NCI-H2107 (cell line): ENCODE results near the gene ZNF638.

Experiments
- DNase-seq: peaks from one replicate; lab custom pipeline; 2025; lab: John Stamatoyannopoulos, UW

ZNF638 gene

DNA sequence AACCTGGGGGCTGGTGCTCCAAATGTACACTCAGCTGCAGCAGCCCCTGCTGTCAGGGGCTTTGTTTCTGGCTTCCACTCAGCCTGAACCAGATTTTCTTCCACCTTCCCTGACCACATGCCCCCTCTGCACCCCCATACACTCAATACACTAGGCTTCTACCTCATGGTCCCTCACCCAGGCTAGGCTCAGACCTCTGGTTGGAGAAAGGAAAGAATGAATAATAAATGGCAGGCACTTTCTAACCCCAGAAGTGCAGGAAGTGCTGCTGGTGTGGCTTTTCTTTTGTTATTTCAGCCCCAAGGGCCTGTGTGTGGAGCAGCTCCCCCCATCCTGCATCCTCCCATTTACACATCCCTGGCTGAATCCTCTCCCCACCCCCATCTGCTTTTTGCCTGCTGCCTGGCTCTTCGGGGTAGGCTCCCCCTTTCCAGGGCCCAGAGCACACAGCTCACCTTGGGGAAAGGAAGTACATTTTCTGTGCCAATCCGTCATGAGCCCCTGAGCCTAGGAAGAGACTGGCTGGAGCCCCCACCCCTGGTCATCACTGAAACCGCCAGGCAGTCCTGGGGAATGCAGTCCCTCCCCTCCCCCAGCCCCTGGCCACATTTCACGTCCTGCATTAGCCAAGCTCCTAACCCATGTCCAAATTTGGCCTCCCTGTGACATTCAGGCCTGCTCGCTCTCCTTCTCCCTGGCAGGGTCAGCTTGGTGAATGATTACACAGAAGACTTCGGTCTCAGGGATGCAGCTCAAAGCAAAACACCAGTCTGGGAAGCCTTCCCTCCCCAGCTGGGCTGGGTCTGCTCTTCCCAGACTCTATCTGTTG is 124.4 kb downstream of the ZNF638 start:
- no peak for DNase-seq

DNA sequence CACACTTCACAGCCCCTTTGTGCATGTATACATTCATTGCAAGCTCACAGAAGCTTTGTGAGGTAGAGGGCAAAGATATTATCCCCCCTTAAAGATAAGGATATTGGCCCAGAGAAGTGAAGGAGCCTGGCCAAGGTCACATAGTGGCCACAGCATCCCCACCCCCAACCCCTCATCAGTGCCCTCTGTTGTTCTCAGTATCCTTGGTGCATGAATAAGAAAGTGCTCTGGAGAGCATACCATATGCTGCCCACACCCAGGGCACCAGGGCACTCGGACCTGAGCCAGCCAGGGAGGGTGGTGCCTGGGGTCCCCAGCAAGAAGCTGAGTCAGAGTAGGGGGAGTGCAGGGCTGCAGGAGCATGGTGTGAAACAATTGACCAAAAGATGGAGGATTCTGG is 125.0 kb downstream of the ZNF638 start:
- DNase-seq, result no peak

DNA sequence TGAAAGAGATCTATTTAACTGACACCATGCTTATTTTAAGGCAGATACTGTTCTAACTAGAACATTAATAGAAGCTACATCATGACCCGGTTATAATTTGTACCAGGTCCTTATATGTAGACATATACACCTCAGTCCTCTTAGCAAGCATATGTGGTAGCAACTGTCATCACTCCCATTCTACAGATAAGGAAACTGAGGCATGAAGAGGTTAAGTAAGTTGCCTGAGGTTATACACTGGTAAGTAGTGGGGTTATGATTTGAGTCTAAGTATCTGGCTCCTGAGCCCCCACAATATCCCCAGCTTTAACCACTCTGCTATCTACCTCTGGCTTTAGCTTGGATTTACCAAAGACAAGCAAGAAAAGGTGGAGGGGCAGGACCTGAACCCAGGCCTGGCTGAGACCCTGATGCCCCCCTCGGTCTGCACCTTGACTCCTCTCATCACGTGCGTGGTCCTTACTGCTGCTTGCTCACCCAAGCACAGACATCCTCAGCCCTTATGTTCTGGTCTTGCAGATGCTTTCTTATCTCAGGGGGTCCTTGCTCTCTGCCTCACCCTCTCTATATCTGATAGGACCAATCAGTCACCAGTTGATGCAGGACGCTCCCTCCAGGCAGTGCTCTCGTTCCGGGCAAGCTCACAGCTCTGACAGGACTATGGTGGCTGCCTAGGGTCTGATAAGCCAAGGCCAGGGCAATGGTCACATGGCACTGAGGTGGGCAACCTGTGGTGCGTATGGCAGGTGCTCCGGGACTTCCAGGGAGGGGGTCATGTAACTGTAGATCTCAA is 125.7 kb downstream of the ZNF638 start:
- DNase-seq, result no peak

DNA sequence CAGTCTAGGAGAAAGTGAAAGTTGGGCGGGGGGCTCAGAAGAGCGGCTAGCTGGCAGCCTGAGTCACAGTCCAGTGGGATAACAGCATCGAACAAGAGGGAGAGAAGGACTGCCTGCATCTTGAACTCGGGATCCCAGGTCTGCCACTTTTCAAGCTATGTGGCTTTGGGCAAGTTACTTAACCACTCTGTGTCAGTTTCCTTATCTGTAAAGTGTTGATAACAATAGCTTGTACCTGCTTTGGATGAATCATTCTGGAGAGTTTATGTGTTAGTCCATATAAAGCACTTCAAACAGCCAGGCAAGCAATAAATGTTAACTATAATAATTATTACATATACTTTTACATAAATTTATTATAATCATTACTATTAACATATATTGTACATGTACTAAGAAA is 126.3 kb downstream of the ZNF638 start:
- no peak for DNase-seq

DNA sequence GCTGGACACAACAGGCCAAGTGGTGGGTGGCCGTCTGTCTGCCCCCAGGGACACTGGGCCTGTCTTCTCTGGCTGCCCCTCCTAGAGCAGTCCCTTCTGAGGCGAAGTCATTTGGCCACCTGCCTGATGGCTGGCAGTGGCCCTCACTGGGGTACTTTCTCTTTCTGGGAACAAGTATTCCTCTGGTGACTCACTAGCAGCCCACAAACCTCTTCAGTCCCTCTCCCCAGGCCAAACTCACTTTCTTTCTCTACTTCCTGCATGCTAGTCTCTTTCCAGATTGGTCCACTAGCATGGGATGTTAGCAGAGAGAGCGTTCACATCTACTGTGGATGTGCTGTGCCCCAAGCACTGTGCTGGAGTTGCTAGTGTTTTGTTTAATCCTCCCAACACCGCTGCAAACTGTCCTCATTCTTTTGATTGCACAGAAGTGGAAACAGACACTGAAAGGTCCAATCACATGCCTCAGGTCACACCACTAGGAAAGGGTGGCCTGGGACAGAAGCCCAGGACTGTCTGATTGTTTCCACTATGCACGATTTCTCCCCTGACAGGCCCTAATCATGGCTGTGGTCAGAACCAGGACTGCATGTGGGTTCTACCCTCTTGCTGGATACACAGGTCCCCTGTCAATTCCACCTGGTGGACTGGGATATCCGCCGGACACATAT is 127.0 kb downstream of the ZNF638 start:
- DNase-seq, result no peak

DNA sequence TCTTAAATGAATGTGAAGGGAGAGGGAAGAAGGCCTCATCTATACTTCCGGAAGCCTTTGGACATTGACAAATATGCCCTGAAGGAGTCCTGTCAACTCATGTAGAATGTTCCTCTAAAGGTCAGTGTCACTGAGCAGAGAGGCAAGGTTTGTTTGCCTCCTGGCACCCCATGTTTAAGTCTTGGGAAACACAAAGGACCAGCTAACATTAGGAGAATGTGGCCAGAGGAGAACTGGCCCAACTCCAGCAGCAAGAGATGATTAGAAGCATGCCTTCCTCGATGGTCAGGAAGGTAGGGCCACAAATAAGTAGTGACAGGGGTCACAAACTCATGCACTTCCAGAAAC is 127.5 kb downstream of the ZNF638 start:
- no peak for DNase-seq

DNA sequence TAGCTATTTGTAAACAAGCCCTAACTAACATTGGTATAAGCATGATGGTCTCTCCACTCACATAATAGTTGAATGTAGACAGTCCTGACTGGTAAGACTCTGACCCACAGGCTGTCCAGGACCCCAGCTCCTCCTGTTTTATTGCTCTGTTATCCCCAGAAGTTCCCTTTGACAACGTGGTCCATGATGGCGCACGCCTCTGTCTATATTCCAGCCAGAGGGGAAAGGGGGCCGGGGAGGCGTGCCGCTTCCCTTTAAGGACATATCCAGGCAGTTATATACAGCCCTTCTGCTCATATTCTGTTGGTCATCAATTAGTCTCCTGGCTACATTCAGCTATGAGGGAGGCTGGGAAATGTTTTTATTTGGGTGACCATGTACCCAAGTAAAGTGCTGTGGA is 128.5 kb downstream of the ZNF638 start:
- no peak for DNase-seq

DNA sequence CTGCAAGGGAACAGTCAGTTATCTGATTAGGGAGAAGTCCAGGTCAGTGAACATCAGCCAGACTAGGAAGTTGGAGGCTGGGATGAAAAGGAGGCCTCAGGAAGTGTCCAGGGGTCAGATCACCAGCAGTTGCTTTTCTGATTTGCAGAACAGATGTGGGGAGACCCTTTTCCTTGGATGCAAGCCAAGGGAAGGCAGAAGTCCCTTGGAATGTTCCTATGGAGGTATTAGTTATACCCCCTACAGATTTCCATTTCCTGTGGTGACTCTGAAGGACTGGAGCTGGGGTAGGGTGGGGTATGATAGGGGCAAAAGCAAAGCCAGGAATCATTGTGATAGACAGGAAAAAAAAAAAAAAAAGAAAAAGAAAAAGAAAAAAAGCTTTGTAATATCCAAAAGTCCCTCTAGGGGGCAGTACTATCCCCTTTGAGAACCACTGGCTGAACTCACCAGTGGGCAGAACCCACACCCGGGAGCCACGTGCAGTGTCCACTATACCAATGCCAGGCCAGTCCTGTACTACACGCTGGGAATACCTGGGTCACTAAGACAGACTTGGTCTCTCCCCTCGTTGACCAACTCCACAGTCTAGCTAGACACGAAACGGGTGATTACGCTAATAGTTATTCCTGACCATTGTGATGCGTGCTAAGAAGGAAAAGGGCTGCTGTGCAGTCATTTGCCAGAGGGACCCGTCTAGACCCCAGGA is 129.2 kb downstream of the ZNF638 start:
- no peak for DNase-seq

DNA sequence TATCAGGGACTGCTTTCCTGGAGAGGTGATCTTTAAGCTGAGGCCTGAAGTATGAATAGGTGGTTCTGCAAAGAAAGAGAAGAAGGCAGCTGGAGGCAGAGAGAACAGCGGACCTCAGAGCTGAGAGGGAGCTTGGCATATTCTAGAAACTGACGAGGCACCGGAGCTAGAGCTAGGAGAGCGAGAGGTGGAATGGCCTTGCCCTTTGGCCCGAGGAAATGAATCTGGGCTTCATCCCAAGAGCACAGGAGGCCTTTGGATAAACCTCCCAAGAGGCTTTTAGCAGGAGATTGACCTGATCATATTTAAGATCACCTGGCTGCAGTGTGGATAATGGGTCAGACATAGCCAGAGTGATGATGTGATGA is 129.7 kb downstream of the ZNF638 start:
- no peak for DNase-seq

DNA sequence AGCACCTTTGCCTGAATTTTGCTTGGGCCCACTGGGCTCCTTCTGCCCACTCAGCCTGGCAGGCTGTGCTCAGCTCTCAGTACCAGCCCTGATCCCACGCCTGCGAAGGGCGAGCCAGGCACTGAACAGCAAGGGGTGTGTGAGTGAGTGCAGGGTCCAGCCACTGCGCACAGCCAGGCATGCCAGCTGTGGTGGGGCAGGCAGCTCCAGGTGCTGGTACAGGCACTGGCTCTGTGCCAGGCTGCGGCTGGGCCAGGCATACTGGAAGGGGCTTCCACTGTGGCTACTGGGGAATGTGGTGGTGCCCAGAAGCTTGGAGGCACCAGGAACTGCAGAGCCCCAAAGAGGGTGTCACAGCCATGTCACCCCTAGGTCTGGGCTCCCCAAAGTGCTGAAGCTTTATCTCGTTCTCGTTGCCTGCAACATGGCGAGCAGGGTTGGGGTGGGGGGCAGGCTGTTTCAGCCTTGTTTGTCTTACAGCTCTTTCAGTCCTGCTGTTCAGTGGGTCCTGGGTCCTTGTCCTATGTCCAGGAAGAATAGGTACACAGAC is 130.5 kb downstream of the ZNF638 start:
- no peak for DNase-seq

DNA sequence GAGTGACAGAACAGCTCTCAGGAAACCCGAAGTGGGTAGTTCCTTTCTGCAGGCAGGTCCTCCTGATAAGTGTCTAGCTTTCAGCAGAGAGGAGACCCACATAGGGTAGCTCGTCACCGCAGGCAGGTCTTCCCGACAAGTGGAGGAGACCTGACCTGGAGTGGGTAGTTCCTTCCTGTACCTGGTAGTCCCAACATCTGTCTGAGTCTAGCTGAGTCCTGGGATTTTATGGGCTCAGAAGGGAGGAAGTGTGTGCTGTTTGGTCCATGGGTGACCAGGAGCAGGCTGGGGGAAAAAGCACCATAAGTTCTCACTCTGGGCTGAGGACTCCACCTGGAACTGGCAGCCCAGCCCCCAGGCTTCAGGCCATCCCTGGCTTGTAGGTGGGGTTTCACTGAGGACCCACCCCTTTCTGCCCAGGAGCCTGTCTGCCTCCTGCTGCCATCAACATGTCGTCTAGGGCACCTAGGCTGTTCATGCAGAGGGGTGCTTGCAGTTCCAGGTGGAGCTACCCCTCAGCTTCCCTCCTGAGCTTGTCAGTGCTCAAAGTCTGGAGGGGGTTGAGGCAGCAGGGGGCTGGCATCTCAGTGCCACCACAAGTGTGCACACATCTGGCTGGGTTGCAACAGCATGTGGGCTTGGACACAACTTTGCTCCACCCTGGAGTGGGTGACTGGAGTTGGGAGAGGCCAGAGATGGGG is 131.2 kb downstream of the ZNF638 start:
- DNase-seq, result no peak

DNA sequence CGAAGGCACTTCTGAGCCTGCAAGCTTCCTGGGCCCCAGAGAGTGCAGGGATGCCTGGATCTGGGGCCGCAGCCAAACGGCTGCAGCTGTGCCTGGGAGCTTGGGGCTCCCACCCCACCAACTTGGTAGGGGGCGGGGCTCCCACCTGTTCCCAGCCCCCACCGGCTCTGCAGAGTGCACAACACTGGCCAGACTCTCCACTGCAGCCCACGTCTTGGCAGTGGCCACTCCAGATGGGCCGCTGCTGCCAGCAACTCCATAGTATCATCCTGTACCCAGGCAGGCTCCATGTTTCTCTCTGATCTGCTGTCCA is 131.7 kb downstream of the ZNF638 start:
- DNase-seq, result no peak

DNA sequence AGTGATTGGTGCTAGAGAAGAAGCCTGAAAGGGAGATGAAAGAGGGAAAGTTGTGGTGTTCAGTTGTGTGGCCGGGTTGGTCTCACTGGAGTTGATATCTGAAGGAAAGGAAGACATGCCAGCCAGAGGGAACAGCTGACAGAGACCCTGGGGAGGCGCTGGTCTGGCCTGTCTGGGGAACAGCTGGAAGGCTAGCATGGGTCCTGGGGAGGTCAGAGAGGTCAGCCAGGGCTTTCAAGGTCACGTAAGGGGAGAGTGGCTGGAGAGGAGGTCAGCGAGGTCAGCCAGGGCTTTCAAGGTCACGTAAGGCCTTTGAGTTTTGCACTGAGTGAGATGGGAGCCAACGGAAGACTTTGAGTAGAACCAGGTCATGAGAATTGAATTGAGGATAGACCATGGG is 132.8 kb downstream of the ZNF638 start:
- no peak for DNase-seq

DNA sequence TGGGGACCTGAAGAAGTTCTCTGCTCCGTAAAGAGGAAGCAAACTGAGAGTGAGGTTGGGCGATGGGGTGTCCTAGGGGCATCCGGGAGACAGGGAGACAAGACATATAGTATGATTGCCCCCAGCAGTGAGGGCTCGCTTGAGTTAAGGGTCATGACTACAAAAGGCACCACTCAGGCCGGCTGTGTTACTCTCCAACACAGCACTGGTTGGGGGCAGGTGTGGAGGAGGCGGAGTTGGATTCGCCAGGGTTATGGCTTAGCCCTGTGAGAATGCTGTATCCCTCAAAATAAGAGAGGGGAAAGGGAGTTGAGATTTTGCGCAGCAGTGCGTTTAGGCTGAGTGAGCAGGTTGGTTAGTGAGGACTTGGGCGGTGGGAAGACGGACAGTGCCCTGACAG is 133.8 kb downstream of the ZNF638 start:
- no peak for DNase-seq

DNA sequence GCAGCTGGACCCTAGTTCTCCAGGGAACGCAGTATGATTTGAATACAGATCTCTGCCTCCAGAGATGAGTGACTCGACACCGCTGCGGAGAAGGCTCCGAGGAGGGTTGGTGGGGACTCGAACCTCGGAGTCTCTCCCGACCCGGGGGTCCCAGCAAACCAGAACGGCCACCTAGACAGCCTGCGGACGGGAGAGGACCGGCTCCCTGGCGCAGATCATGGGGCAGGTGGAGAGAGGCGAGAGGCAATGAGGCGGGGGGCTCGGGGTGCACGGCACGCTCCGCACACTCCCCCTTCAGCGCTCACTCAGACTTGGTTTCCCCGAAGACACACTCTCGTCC is 134.3 kb downstream of the ZNF638 start:
- no peak for DNase-seq

DNA sequence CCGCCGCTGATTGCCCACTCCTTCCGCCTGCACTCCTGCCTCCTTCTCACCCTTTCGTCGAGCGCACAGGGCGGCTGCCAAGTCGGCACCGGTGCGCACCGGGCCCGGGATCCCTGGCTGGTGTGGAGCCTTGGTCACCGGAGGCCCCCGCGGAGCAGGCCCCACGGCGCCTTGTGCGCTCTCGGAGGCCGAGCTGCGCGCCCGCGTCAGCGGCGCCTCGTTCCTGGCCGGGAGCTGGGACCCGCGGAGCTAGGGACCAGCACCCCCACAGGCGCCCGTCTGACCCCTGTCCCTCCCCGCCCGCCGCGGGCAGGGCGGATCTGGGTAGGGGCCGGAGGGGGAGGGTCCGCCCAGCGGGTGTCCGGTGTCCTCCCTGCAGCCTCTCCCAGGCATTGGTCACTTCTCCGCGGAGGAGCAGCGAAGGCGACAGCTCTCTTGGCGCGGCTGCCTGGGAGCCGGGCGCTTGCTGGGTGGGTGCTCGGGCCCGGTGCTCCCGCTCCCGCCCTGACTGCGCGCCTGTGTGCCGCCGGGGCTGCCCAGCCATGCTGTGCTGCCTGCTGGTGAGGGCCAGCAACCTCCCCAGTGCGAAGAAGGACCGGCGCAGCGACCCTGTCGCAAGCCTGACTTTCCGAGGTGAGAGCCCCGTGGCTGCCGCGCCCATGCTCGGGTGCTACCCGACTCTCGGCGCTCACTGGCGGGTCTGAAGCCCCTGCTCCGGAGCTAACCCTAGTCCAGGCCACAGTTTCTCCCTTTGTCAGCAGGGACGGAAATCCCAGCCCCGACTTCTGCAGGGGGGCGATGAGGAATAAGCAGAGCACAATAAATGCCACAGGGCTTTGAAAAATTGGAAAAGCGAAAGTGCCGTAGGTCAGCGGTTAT is 135.0 kb downstream of the ZNF638 start:
- DNase-seq, result no peak

DNA sequence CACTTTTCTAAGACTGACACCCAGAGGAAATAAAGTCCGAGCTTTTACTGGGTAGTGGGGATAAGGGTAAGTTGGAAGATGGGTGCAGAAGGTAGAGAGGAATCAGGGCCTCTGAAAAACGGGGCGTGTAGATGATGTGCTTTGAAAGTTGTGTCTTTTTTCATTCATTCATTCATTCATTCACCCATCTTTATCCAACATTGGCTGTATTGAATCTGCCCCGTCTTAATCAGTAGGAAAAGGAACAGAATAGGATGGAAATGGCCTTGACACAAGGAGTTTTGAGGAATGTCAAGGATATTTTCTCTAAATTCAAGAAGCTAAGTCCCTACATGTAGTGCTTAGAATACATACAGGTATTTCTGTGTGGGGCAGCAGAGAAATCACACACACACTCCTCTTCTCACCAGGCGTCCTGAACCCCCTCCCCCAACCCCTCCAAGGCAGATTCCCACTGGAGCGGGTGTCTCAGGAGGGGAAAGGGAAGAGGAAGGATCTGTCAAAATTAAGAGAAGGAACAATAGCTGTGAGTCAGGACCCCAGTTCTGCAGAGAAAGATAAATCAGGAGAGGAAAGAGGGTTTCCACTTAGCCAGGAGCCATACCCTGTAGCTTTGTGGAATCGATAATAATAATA is 135.7 kb downstream of the ZNF638 start:
- no peak for DNase-seq

DNA sequence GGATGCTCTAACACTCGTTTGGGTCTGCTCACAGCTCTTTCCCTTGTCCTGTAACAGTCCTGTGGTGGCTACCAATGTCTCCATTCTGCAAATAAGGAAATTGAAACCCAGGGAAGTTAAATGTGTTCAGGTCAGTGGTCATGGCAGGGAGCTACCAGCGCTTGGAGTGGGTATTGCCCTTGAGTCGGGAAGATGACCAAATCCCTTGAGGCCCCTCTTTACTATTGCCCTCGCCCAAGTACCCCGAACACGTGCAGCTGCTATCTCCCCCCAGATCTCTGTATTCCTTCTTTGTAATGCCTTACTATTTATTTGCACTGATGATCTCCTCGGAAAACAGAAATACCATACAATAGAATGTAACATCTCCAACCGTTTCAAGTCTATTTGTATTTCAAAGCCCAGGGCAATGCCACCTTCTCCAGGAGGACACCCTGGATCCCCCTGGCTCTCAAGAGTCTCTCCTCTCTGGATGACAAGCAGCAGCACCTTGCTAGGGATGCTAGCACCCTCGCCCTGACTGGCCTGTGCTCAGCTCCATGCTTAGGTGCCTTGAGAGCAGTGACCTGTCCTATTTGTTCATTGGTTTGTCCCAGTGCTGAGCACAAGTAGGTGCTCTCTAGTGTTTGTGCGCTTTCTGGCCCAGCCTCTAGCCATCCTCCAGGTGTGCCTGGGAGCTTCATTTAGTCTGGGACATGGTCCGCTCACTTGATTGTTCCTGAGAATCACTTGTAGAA is 136.9 kb downstream of the ZNF638 start:
- no peak for DNase-seq
